T-helper 1 cell treated with Interleukin-12 subunit alpha and Interleukin-12 subunit beta and Interleukin-4 antibody, amounts not matched to agents 30 μg/mL and 1 μg/mL, for 36 hours (primary cell): ENCODE results near the gene PLCD1.
A peak's percentile ranks its signal among the peaks of the same experiment; 100 is the strongest.

Experiments
- H3K27ac Mint-ChIP-seq: one replicate; pipeline ENCODE4 v1.8.0; 2021; ENCODE audit warnings: mild to moderate bottlenecking, mixed read lengths
- H3K27me3 Mint-ChIP-seq: one replicate; pipeline ENCODE4 v1.8.0; 2021; ENCODE audit warnings: low read depth, mixed read lengths
- H3K36me3 Mint-ChIP-seq: one replicate; pipeline ENCODE4 v1.8.0; 2021; ENCODE audit warnings: low read depth, mixed read lengths
- H3K4me1 Mint-ChIP-seq: one replicate; pipeline ENCODE4 v1.8.0; 2021; ENCODE audit warnings: low read depth, mixed read lengths
- H3K4me3 Mint-ChIP-seq: one replicate; pipeline ENCODE4 v1.8.0; 2021; ENCODE audit warnings: mild to moderate bottlenecking, moderate library complexity, mixed read lengths
- H3K9me3 Mint-ChIP-seq: one replicate; pipeline ENCODE4 v1.8.0; 2021; ENCODE audit warnings: mixed read lengths

The PLCD1 gene

GRCh38 chr3:38030126-38031021 lies 932 bp upstream of the PLCD1 start:
- Mint-ChIP-seq H3K27ac (no peak overlapping the region), H3K4me3 (peak overlapping the region; percentile 45), H3K36me3 (no peaks in the 10 kb centered on the region), H3K27me3 (peaks cover 39% of the 10 kb centered on the region), H3K9me3 (no peaks in the 10 kb centered on the region), H3K4me1 (peaks cover 16% of the 10 kb centered on the region)

GRCh38 chr3:38028621-38029361 lies 651 bp downstream of the PLCD1 start:
- H3K27ac Mint-ChIP-seq, result no peak overlapping the region
- H3K4me1 Mint-ChIP-seq, result peaks cover 19% of the 10 kb centered on the region
- H3K27me3 Mint-ChIP-seq, result peaks cover 39% of the 10 kb centered on the region
- no peaks in the 10 kb centered on the region for H3K9me3 Mint-ChIP-seq
- peak overlapping the region; percentile 11 for H3K4me3 Mint-ChIP-seq
- H3K36me3 Mint-ChIP-seq, result no peaks in the 10 kb centered on the region

- peaks cover 35% of the 10 kb centered on the region for H3K27me3 Mint-ChIP-seq
These were observed 1.7 kb downstream of the PLCD1 start for GRCh38 chr3:38027466-38028465.

GRCh38 chr3:38026856-38027255 lies 2.6 kb downstream of the PLCD1 start:
- Mint-ChIP-seq H3K27me3 (peaks cover 35% of the 10 kb centered on the region), H3K4me3 (no peak overlapping the region), H3K27ac (no peak overlapping the region), H3K36me3 (no peaks in the 10 kb centered on the region), H3K4me1 (peaks cover 30% of the 10 kb centered on the region), H3K9me3 (no peaks in the 10 kb centered on the region)

More at GRCh38 chr3:38027466-38028465, 1.7 kb downstream of the PLCD1 start:
- no peak overlapping the region for H3K27ac Mint-ChIP-seq
- peak overlapping the region; percentile 11 for H3K4me3 Mint-ChIP-seq
- no peaks in the 10 kb centered on the region for H3K9me3 Mint-ChIP-seq
- H3K4me1 Mint-ChIP-seq, result peaks cover 26% of the 10 kb centered on the region
- no peaks in the 10 kb centered on the region for H3K36me3 Mint-ChIP-seq

- no peaks in the 10 kb centered on the region for H3K9me3 Mint-ChIP-seq
- peaks cover 22% of the 10 kb centered on the region for H3K4me1 Mint-ChIP-seq
- peak overlapping the region; percentile 93 for H3K4me3 Mint-ChIP-seq
These were observed 6.3 kb downstream of the PLCD1 start for GRCh38 chr3:38022896-38023709.

GRCh38 chr3:38022301-38022700 lies 7.1 kb downstream of the PLCD1 start:
- H3K36me3 Mint-ChIP-seq, result peaks cover 9% of the 10 kb centered on the region
- peaks cover 8% of the 10 kb centered on the region for H3K27me3 Mint-ChIP-seq
- no peaks in the 10 kb centered on the region for H3K9me3 Mint-ChIP-seq
- no peak overlapping the region for H3K4me3 Mint-ChIP-seq
- H3K4me1 Mint-ChIP-seq, result peaks cover 22% of the 10 kb centered on the region
- H3K27ac Mint-ChIP-seq, result peak overlapping the region; percentile 52

More at GRCh38 chr3:38022896-38023709, 6.3 kb downstream of the PLCD1 start:
- H3K36me3 Mint-ChIP-seq, result peaks cover 9% of the 10 kb centered on the region
- peak overlapping the region; percentile 93 for H3K27ac Mint-ChIP-seq
- peaks cover 16% of the 10 kb centered on the region for H3K27me3 Mint-ChIP-seq

GRCh38 chr3:38021196-38021595 lies 8.2 kb downstream of the PLCD1 start:
- Mint-ChIP-seq H3K27ac (no peak overlapping the region), H3K4me1 (peaks cover 22% of the 10 kb centered on the region), H3K36me3 (peaks cover 18% of the 10 kb centered on the region), H3K27me3 (no peaks in the 10 kb centered on the region), H3K4me3 (no peak overlapping the region), H3K9me3 (no peaks in the 10 kb centered on the region)

- no peak overlapping the region for H3K4me3 Mint-ChIP-seq
- peaks cover 17% of the 10 kb centered on the region for H3K4me1 Mint-ChIP-seq
- H3K27ac Mint-ChIP-seq, result no peak overlapping the region
- H3K36me3 Mint-ChIP-seq, result peaks cover 21% of the 10 kb centered on the region
- no peaks in the 10 kb centered on the region for H3K9me3 Mint-ChIP-seq
- no peaks in the 10 kb centered on the region for H3K27me3 Mint-ChIP-seq
These were observed 9.1 kb downstream of the PLCD1 start for GRCh38 chr3:38020342-38020726.

GRCh38 chr3:38019658-38020341 lies 9.6 kb downstream of the PLCD1 start:
- H3K4me1 Mint-ChIP-seq, result peaks cover 17% of the 10 kb centered on the region

GRCh38 chr3:38018296-38019266 lies 10.9 kb downstream of the PLCD1 start:
- no peaks in the 10 kb centered on the region for H3K9me3 Mint-ChIP-seq
- H3K27ac Mint-ChIP-seq, result no peak overlapping the region
- H3K36me3 Mint-ChIP-seq, result peaks cover 33% of the 10 kb centered on the region
- H3K27me3 Mint-ChIP-seq, result no peaks in the 10 kb centered on the region
- H3K4me1 Mint-ChIP-seq, result peaks cover 12% of the 10 kb centered on the region
- H3K4me3 Mint-ChIP-seq, result no peak overlapping the region

More at GRCh38 chr3:38019658-38020341, 9.6 kb downstream of the PLCD1 start:
- Mint-ChIP-seq H3K4me3 (no peak overlapping the region), H3K27me3 (no peaks in the 10 kb centered on the region), H3K9me3 (no peaks in the 10 kb centered on the region), H3K36me3 (peaks cover 26% of the 10 kb centered on the region), H3K27ac (no peak overlapping the region)

GRCh38 chr3:38017445-38018295 lies 11.8 kb downstream of the PLCD1 start:
- no peak overlapping the region for H3K4me3 Mint-ChIP-seq
- H3K27me3 Mint-ChIP-seq, result no peaks in the 10 kb centered on the region
- H3K27ac Mint-ChIP-seq, result no peak overlapping the region
- H3K36me3 Mint-ChIP-seq, result peaks cover 33% of the 10 kb centered on the region
- no peaks in the 10 kb centered on the region for H3K9me3 Mint-ChIP-seq
- peaks cover 6% of the 10 kb centered on the region for H3K4me1 Mint-ChIP-seq
